Parathyroid adenoma (tissue), 2 donors: ENCODE results near the gene TMEM178B.

ENCODE experiments used
- H2AFZ ChIP-seq: fragments of 300-600 bp; sonication (generic); one replicate; pipeline ENCODE4 v1.7.0; 2017; ENCODE audit warnings: antibody characterized with exemption, mild to moderate bottlenecking
- H3K27ac ChIP-seq: fragments of 300-600 bp; sonication (generic); one replicate; pipeline ENCODE4 v1.7.0; 2017
- H3K27me3 ChIP-seq: fragments of 300-600 bp; sonication (generic); one replicate; pipeline ENCODE4 v1.7.0; 2017; ENCODE audit warnings: low read length; ENCODE audit not compliant: control insufficient read depth, insufficient read depth
- H3K36me3 ChIP-seq: fragments of 300-600 bp; sonication (generic); one replicate; pipeline ENCODE4 v1.7.0; 2017; ENCODE audit warnings: low read length; ENCODE audit not compliant: control insufficient read depth, insufficient read depth
- H3K4me1 ChIP-seq: fragments of 300-600 bp; sonication (generic); one replicate; pipeline ENCODE4 v1.7.0; 2017; ENCODE audit warnings: control low read depth
- H3K4me2 ChIP-seq: fragments of 300-600 bp; sonication (generic); one replicate; pipeline ENCODE4 v1.7.0; 2017; ENCODE audit warnings: low read length
- H3K4me3 ChIP-seq: fragments of 300-600 bp; sonication (generic); one replicate; pipeline ENCODE4 v1.7.0; 2017; ENCODE audit warnings: low read depth, low read length
- H3K79me2 ChIP-seq: fragments of 300-600 bp; sonication (generic); one replicate; pipeline ENCODE4 v1.7.0; 2017; ENCODE audit warnings: control low read depth
- H3K9ac ChIP-seq: fragments of 300-600 bp; sonication (generic); one replicate; pipeline ENCODE4 v1.7.0; 2017; ENCODE audit warnings: mild to moderate bottlenecking
- H3K9me3 ChIP-seq: fragments of 300-600 bp; sonication (generic); one replicate; pipeline ENCODE4 v1.7.0; 2017; ENCODE audit warnings: low read length; ENCODE audit not compliant: control insufficient read depth
- TF ChIP-seq, protein P1 (sequence below): fragments of 300-600 bp; sonication (generic); IDR thresholded peaks from one replicate; pipeline ENCODE4 v1.7.0; 2017; ENCODE audit warnings: antibody characterized with exemption, mild to moderate bottlenecking
- donor health status: primary hyperparathyroidism.

The TMEM178B gene

DNA sequence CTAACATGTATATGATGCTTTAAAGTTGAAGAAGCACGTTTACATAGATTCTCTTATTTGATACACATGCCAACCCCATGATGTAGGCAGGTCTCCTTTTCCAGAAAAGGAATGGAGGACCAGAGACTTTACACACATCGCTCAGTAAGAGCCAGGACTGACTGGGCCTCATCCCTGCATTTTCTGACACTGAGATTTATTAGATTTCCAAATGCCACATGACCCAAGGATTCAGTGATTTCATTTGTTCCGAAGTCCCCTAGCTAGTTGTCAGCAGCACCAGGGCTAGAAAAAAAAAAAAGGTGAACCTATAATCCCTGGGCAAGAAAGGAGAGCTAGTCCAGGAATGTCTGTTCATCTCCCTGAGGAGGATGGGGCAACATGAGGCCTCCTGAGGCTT, 334.0 kb downstream of the TMEM178B start:
- Histone ChIP-seq H3K4me2 (no peak overlapping the region), H3K36me3 (no peaks in the 10 kb centered on the region), H3K9ac (no peak overlapping the region), H3K27ac (no peak overlapping the region), H3K4me1 (peaks cover 8% of the 10 kb centered on the region), H2AFZ (no peak overlapping the region), H3K9me3 (no peaks in the 10 kb centered on the region), H3K4me3 (no peak overlapping the region), H3K79me2 (peaks cover 25% of the 10 kb centered on the region), H3K27me3 (no peaks in the 10 kb centered on the region)
- TF ChIP-seq, protein P1, sequence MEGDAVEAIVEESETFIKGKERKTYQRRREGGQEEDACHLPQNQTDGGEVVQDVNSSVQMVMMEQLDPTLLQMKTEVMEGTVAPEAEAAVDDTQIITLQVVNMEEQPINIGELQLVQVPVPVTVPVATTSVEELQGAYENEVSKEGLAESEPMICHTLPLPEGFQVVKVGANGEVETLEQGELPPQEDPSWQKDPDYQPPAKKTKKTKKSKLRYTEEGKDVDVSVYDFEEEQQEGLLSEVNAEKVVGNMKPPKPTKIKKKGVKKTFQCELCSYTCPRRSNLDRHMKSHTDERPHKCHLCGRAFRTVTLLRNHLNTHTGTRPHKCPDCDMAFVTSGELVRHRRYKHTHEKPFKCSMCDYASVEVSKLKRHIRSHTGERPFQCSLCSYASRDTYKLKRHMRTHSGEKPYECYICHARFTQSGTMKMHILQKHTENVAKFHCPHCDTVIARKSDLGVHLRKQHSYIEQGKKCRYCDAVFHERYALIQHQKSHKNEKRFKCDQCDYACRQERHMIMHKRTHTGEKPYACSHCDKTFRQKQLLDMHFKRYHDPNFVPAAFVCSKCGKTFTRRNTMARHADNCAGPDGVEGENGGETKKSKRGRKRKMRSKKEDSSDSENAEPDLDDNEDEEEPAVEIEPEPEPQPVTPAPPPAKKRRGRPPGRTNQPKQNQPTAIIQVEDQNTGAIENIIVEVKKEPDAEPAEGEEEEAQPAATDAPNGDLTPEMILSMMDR = no peak

DNA sequence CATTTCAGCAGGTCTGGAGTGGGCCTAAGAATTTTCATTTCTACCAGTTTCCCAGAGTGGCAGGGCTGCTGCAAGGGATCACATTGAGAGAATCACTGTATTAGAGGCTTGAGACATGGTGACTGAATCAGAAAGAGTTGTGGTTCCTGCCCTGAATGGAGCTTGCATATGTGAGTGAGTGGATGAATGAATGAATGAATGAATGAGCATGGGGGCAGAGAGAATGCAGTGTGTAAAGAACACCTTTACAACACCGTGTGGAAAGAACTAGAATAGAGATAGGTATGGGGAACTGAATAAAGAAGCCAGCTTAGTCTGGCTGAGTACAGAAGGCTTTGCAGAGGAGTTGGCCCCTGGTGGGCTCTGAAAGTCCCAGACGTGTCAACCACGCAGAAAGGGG, 334.6 kb downstream of the TMEM178B start:
- H3K36me3 ChIP-seq = no peaks in the 10 kb centered on the region
- H2AFZ ChIP-seq = no peak overlapping the region
- TF ChIP-seq, protein P1 = no peak
- H3K79me2 ChIP-seq = peaks cover 19% of the 10 kb centered on the region
- H3K27ac ChIP-seq = no peak overlapping the region
- H3K4me3 ChIP-seq = no peak overlapping the region
- no peak overlapping the region for H3K9ac ChIP-seq
- no peak overlapping the region for H3K4me2 ChIP-seq
- H3K9me3 ChIP-seq = no peaks in the 10 kb centered on the region
- H3K27me3 ChIP-seq = no peaks in the 10 kb centered on the region
- peaks cover 6% of the 10 kb centered on the region for H3K4me1 ChIP-seq

DNA sequence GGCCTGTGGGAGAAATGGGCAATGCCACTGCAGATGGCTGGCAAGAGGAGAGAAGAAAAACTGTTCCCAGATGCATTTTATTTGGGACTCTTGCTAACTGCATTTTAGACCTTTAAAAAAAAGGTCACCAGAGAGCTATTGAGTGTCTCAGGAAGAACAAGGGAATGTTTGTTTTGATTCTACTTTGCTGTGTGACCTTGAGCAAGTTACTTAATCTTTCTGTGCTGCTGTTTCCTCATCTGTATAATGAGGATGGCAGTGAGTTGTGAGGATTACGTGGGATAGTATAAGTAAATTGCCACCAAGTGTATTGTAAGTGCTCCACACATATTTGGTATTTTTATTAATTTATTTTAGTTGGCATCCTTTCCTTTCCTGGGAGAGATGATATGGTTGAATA, 335.4 kb downstream of the TMEM178B start:
- H3K9ac ChIP-seq = no peak overlapping the region
- peaks cover 6% of the 10 kb centered on the region for H3K4me1 ChIP-seq
- TF ChIP-seq, protein P1 = no peak
- no peak overlapping the region for H3K27ac ChIP-seq
- H3K36me3 ChIP-seq = no peaks in the 10 kb centered on the region
- H3K79me2 ChIP-seq = peaks cover 14% of the 10 kb centered on the region
- H3K4me3 ChIP-seq = no peak overlapping the region
- H3K4me2 ChIP-seq = no peak overlapping the region
- H3K9me3 ChIP-seq = no peaks in the 10 kb centered on the region
- no peak overlapping the region for H2AFZ ChIP-seq
- no peaks in the 10 kb centered on the region for H3K27me3 ChIP-seq

DNA sequence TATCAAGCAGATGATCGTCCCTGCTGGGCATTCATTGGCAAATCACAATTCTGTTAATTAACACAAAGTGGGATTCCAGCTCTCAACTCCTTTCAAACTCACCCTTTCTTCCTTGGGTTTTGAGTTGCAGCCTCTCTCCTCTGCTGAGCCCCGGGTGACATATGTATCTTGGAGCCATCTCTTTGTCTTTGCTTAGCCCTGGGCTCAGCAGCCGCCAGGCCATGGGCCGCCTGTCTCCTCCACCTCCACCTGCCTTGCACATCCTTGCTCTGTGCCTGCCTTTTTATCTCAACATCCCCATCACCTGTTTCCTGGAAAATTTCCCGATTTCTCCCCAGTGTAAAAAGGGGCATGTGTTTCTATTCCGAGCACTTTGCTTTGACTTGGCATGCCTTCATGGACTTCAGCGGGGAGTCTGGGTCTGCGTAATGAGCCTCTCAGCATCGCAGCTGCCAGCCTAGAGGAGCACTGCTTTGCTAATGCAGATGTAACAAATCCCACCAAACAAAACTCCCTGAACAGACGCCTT, 336.0 kb downstream of the TMEM178B start:
- no peak overlapping the region for H3K4me2 ChIP-seq
- peaks cover 10% of the 10 kb centered on the region for H3K4me1 ChIP-seq
- no peaks in the 10 kb centered on the region for H3K36me3 ChIP-seq
- H3K9ac ChIP-seq = no peak overlapping the region
- no peak overlapping the region for H3K27ac ChIP-seq
- no peak overlapping the region for H3K4me3 ChIP-seq
- H3K27me3 ChIP-seq = no peaks in the 10 kb centered on the region
- peaks cover 11% of the 10 kb centered on the region for H3K79me2 ChIP-seq
- no peak overlapping the region for H2AFZ ChIP-seq
- no peaks in the 10 kb centered on the region for H3K9me3 ChIP-seq
- TF ChIP-seq, protein P1 = no peak

DNA sequence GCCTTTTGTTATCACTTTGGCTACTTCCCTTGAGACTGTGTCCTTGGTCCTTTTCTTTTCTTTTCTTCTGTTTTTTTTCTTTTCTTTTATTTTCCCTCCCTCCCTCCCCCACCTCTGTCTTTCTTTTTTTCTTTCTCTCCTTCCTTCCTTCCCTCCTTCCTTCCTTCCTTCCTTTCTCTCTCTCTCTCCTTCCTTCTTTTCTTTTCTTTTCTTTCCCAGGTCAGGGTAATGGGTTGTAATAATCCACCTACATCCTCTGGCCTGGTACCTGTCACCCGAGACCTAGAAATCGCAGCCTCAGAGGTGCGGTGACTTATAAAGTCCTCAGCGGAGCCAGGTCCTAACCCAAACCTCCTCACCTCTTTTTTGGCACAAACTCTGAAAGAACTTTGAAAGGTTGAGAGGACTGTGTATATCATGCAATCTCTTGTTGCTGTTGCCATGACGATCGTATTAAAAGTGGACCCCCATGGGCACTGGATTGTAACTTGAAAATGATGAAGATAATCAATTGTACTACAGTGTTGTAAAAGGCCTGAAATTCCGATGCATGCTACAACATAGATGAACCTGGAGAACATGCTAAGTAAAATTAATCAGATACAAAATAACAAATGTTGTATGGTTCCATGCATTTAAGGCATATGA, 336.6 kb downstream of the TMEM178B start:
- Histone ChIP-seq H3K9ac (no peak overlapping the region), H3K36me3 (no peaks in the 10 kb centered on the region), H3K27me3 (no peaks in the 10 kb centered on the region), H3K9me3 (no peaks in the 10 kb centered on the region), H3K4me2 (no peak overlapping the region), H2AFZ (no peak overlapping the region), H3K4me1 (peaks cover 16% of the 10 kb centered on the region), H3K27ac (no peak overlapping the region), H3K79me2 (peaks cover 8% of the 10 kb centered on the region), H3K4me3 (no peak overlapping the region)
- TF ChIP-seq, protein P1 = no peak
